BE2C (cell line): Measurements from ENCODE around the gene SLC35E3.

ENCODE experiments used
- DNase-seq: peaks from one replicate; pipeline ENCODE4 v3.0.0-alpha.2; 2020
- H3K27me3 ChIP-seq: fragments of 250-450 bp; sonication (Bioruptor Pico); 2 replicates; pipeline ENCODE4 v1.5.1; 2020; ENCODE audit warnings: mild to moderate bottlenecking
- H3K36me3 ChIP-seq: fragments of 250-450 bp; sonication (Bioruptor Pico); 2 replicates; pipeline ENCODE4 v1.5.1; 2020; ENCODE audit warnings: mild to moderate bottlenecking
- H3K4me1 ChIP-seq: fragments of 250-450 bp; sonication (Bioruptor Pico); 2 replicates; pipeline ENCODE4 v1.5.1; 2020
- H3K4me3 ChIP-seq: 2 replicates; pipeline ENCODE4 v1.5.1; 2011; ENCODE audit warnings: low read depth, low read length
- H3K9me3 ChIP-seq: fragments of 250-450 bp; sonication (Bioruptor Pico); 2 replicates; pipeline ENCODE4 v1.5.1; 2020
- TF ChIP-seq, protein P1 (sequence below): IDR thresholded peaks from 2 replicates; pipeline ENCODE4 v1.5.1; 2012; ENCODE audit warnings: mild to moderate bottlenecking, low read depth, low read length

Gene SLC35E3

DNA sequence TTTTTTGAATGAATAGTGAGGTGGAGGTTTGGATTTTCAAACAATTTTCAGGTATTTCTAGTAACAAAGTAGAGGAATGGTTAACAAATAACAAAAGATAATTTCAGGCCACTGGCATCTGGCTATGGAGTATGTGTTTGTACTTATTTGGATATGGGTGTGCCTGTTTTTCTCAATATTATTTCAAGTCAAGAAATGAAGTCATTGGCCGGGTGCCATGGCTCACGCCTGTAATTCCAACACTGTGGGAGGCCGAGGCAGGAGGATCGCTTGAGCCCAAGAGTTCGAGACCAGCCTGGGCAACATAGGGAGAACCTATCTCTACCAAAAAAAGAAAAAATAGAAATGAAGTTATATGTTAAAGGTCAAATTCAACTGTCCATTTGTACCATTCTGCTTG lies 13.9 kb downstream of the SLC35E3 start:
- peaks cover 7% of the 10 kb centered on the region; the same call in 1 of the 2 replicates for H3K36me3 ChIP-seq
- H3K4me1 ChIP-seq = no peaks in the 10 kb centered on the region
- TF ChIP-seq, protein P1, sequence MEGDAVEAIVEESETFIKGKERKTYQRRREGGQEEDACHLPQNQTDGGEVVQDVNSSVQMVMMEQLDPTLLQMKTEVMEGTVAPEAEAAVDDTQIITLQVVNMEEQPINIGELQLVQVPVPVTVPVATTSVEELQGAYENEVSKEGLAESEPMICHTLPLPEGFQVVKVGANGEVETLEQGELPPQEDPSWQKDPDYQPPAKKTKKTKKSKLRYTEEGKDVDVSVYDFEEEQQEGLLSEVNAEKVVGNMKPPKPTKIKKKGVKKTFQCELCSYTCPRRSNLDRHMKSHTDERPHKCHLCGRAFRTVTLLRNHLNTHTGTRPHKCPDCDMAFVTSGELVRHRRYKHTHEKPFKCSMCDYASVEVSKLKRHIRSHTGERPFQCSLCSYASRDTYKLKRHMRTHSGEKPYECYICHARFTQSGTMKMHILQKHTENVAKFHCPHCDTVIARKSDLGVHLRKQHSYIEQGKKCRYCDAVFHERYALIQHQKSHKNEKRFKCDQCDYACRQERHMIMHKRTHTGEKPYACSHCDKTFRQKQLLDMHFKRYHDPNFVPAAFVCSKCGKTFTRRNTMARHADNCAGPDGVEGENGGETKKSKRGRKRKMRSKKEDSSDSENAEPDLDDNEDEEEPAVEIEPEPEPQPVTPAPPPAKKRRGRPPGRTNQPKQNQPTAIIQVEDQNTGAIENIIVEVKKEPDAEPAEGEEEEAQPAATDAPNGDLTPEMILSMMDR = no peak
- H3K4me3 ChIP-seq = no peak overlapping the region
- DNase-seq = no peak
- no peaks in the 10 kb centered on the region for H3K9me3 ChIP-seq
- H3K27me3 ChIP-seq = no peaks in the 10 kb centered on the region

DNA sequence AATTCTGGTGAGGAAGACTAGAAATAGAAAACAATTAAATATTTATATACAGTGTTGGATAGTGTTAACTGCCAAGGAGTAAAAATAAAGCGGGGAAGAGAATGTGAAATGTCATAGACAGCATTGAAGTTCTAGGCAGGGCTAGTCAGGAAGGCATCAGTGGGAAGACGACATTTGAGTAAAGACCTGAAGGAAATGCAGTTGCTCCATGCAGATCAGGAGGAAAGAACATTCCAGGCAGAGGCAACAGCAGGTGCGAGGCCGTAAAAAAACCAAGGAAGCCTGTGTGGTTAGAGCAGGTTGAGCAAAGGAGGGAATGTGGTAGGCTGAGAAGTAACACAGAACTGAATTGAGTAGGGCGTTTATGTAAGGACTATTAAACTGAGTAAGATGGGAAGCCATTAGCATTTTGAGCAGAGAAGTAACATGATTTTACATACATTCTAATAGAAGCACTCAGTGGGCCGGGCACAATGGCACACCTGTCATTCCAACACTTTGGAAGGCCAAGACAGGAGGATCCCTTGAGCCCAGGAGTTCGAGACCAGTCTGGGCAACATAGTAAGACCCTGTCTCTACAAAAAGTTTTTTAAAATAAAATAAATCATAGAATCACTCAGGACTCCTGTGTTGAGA lies 14.9 kb downstream of the SLC35E3 start:
- TF ChIP-seq, protein P1 = no peak
- DNase-seq = no peak
- no peaks in the 10 kb centered on the region for H3K4me1 ChIP-seq
- H3K36me3 ChIP-seq = peaks cover under 1% of the 10 kb centered on the region; the same call in 1 of the 2 replicates
- no peaks in the 10 kb centered on the region for H3K27me3 ChIP-seq
- no peaks in the 10 kb centered on the region for H3K9me3 ChIP-seq
- H3K4me3 ChIP-seq = no peak overlapping the region

GRCh38 chr12:68761442-68761812 lies 15.5 kb downstream of the SLC35E3 start:
- no peaks in the 10 kb centered on the region for H3K36me3 ChIP-seq
- TF ChIP-seq, protein P1 = no peak
- no peaks in the 10 kb centered on the region for H3K9me3 ChIP-seq
- DNase-seq = no peak
- H3K27me3 ChIP-seq = no peaks in the 10 kb centered on the region
- no peak overlapping the region for H3K4me3 ChIP-seq
- no peaks in the 10 kb centered on the region for H3K4me1 ChIP-seq

DNA sequence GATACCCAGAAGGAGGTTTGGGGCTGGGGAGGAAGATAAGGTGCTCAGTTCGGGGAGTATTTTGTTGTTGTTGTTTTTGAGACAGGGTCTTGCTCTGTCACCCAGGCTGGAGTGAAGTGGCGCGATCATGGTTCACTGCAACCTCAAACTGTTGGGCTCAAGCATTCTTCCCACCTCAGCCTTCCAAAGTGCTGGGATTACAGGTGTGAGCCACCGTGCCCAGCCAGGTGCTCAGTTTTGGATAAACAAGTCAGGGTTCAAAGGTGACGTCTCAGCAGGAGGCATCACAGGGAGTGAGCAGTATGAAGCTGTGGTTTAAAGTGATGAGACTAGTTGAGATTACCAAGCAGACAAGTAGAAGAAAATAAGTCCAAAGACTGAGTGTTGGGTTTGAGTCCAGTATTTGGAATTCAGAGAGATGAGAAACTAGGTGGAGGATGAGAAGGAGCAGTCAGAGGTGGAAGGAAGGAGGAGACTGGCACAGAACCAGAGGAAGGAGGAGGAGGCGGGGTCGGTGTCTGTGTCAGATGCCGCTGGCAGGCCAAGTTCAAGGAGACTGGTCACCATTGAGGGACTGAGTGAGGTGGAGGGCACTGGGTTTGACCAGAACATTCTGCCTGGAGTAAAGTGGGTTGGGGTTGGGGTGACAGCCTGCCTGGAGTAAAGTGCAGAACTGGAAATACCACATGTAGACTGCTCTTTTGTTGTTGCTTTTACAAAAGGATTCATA lies 16.1 kb downstream of the SLC35E3 start:
- Histone ChIP-seq H3K4me3 (no peak overlapping the region), H3K27me3 (no peaks in the 10 kb centered on the region)
- TF ChIP-seq, protein P1 = no peak

GRCh38 chr12:68762691-68763090 lies 16.7 kb downstream of the SLC35E3 start:
- TF ChIP-seq, protein P1 = no peak
- H3K9me3 ChIP-seq = no peaks in the 10 kb centered on the region
- no peaks in the 10 kb centered on the region for H3K27me3 ChIP-seq
- DNase-seq = no peak
- no peaks in the 10 kb centered on the region for H3K4me1 ChIP-seq
- H3K4me3 ChIP-seq = no peak overlapping the region
- H3K36me3 ChIP-seq = no peaks in the 10 kb centered on the region

More for the DNA sequence above, 16.1 kb downstream of the SLC35E3 start:
- H3K36me3 ChIP-seq = no peaks in the 10 kb centered on the region
- H3K4me1 ChIP-seq = no peaks in the 10 kb centered on the region
- no peaks in the 10 kb centered on the region for H3K9me3 ChIP-seq
- no peak for DNase-seq

- Histone ChIP-seq H3K9me3 (peaks cover 4% of the 10 kb centered on the region), H3K4me1 (peaks cover under 1% of the 10 kb centered on the region; the same call in 1 of the 2 replicates), H3K4me3 (no peak overlapping the region), H3K36me3 (no peaks in the 10 kb centered on the region), H3K27me3 (no peaks in the 10 kb centered on the region)
- TF ChIP-seq, protein P1 = no peak
- DNase-seq = no peak
Observed at GRCh38 chr12:68765696-68766095, 19.7 kb downstream of the SLC35E3 start.
